Esophagus mucosa (tissue), 1 donor: Measurements from ENCODE around the gene TM9SF3. TPM values are rescaled to one million over a fixed set of nuclear protein-coding genes. Genes with fewer than 3 reads are reported as not detected.

Source experiments
- ATAC-seq: fragments of 200-7000 bp; cut with Tn5 transposase; one replicate; pipeline ENCODE4 v1.9.1; 2020
- total RNA-seq: library from RNA; stranded (reverse); gene quantifications from one replicate; pipeline ENCODE4 v1.2.4, GENCODE V29; 2023
- donor health status: DM: yes; HTN: yes; CAD: no.

Gene TM9SF3
- total RNA-seq, 1 donor from 2014 or later: 60.7 TPM

GRCh38 chr10:96507044-96507443 is 79.8 kb downstream of the TM9SF3 start:
- ATAC-seq: no peak

DNA sequence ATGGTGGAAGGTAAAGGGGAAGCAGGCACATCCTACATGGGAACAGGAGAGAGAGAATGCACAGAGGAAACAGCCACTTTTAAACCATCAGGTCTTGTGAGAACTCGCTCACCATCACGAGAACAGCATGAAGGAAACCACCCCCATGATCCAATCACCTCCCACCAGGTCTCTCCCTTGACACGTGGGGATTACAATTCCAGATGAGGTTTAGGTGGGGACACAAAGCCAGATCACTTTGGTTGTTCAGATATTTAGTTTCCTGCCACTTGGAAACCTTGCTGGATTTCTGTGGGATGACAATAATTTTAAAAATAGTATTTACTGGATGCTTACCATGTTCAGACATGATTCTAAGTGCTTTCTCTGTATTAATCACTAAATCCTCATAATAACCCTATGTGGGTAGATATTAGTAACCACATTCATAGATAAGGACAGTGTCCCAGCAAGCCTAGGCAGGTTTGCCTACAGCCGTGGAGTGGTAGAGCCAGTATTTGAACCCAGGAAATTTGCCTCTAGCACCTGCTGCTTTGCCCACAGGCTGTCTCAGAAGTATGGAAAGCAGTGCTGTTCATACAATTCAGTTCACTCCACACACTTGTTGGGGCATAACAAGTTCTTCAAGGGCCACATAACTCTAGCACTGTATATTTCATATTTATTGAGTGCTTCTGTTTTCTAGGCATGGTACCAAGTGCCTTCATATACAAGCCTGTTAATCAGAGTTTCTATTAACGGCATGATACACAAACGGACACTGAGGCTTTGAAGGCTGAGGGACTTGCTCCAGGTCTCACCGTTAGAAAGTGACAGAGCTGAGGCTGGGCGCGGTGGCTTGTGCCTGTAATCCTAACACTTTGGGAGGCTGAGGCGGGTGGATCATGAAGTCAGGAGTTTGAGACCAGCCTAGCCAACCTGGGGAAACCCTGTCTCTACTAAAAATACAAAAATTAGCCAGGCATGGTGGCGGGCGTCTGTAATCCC is 81.4 kb downstream of the TM9SF3 start:
- ATAC-seq: peak; percentile 77

DNA sequence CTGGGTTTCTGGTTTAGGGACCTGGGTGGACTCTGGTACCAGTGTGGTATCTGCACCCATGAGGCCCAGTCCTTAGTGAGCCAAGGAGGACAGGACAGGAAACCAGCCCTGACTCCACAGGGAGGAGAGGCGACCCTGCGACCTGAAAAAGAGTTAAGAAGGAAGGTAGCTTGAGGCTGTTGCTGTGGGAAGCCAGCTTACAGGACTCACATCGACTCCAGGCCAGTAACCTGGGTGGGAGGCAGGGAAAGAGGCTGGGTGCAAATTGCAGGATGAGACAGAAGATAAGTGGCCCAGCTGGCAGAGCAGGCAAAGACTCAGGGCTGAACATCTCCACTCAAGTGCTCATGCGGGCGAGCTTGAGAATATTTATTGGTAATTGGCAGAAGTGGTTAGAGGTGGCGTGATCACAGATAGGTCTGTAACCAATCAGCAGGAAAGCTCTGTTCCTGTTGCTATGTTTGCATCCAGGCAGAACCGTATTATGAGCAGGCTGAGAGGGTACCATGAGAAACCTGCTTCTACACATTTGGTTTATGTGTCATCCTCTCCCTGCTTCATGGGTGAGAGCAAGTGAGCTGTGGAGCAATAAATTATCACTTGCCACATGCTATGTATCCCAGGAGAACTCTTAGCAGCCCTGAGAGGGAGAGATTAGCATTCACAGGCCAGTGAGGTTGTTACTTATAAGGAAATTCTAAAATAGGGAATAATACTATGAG is 84.1 kb downstream of the TM9SF3 start:
- ATAC-seq: peak; percentile 72

DNA sequence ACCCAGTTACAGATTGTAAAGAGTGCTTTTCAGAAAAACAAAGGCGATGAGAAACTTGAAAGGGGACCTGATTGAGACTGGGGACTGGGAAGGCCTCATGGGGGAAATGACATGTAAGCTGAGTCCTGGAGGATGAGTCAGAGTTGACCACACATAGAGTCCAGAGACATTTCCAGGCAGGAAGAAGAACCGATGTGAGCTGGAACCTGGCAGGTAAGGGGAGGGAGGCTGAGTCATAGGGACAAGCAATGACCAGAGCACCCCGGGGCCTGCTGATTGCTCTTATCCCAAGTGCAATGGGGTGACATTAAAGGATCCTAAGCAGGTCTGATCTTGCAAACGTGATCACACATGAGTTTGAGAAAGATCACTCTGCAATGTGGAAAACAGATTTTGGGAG is 84.8 kb downstream of the TM9SF3 start:
- ATAC-seq: peak; percentile 69

DNA sequence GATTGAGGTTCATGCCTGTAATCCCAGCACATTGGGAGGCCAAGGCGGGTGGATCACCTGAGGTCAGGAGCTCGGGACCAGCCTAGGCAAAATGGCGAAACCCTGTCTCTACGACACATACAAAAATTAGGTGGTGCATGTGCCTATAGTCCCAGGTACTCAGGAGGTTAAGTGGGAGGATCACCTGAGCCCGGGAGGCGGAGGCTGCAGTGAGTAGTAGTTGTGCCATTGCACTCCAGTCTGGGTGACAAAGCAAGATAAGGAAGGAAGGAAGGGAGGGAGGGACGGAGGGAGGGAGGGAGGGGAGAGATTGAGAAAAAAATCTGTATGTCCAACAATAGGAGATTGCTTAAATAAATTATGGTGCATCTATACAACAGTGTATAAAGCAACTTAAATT is 86.3 kb downstream of the TM9SF3 start:
- no peak for ATAC-seq

DNA sequence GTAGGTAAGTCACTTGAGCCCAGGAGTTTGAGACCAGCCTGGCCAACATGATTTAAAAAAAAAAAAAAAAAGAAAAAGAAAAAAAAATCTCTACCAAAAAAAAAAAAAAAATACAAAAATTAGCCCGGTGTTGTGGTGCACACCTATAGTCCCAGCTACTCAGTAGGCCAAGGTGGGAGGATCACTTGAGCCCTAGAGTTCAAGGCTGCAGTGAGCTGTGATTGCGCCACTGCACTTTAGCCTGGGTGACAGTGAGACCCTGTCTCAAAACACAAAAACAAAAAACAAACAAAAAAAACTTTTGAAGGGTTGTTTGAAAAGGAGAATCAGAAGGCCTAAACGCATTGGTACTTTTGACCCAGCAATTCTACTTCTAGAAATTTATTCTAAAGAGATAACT is 86.8 kb downstream of the TM9SF3 start:
- ATAC-seq: no peak

DNA sequence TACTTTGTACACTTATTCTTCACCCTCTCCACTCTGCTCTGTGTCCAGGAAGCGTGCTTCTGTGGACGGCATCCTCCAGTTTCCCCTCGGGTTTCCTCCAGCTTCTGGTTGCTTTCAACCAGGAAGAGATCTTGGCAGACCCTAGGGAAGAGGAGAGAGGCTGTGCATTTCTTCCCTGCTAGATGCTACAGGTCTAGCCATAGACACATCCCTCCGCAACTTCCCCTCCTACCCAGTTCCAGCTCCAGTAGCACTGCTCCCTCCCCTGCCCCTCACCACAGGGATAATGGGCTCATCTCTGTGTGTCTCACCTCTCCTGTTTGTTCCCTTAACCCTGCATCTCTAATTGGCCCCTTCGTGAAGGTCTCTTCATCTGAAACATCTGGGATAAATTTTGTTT is 89.4 kb downstream of the TM9SF3 start:
- no peak for ATAC-seq

DNA sequence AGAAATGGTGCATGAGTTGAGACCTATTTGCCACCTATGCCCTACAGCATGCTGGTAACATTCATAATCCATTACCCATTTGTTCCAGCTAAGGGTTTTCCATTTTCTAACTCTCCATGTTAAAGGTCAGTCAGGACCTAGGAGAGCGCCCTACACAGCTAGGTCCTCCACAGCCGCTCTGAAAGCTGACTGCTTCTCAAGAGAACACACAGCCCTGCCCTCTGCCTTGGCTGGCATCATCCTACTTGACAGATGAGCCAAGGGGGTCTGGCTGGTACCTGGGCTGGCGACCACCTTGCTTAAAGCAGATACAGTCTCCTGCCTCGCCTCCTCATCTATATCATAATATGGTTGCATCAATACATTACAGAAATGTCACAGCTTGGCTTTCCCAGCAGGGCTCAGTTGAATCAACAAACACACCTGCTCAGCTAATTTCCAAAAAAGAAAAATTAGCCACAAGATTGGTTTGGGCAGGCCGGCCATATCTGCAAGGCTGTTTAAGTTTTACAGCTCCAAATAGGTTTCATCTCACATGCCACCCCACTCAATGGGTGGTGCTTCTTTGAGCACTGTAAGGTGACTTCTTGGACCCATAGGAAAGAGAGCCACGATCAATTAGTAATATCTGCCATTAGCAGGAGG is 90.4 kb downstream of the TM9SF3 start:
- ATAC-seq: peak; percentile 32

DNA sequence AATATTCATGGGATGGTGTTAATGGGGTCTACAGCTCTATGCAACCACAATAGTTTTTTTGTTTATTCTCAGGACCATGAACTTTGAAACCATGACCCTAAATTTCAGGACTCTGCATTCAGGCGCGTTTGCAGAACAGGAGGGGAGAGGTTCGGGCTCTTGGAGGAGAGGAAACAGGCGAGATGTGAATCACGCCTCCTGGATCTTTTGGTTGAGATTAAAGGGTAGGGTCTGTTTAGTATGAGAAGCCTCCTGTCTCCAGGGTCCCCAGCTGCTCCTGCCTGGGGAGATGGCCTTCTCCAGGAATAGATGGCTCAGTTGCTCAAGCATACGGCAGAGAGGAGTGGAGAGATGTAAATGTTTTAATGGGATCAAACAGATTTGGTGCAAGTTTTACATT is 91.3 kb downstream of the TM9SF3 start:
- no peak for ATAC-seq

DNA sequence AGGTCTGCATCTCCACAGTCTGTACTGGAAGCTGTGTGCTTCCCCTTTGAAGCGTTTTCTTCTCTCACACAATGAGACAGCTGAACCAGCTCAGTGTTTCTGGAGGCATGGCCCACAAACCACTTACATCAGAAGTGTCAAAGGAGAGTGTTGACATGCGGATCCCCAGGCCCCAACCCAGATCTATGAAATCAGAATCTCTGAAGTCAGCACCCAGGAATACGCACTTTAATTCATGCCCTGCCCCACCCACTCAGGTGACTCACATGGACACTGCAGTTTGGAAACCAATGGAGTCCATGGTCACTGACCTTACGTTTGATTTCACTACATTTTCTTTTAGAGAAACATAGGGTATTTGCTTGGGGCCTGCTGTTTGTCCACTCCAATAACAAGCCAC is 92.1 kb downstream of the TM9SF3 start:
- ATAC-seq: no peak

DNA sequence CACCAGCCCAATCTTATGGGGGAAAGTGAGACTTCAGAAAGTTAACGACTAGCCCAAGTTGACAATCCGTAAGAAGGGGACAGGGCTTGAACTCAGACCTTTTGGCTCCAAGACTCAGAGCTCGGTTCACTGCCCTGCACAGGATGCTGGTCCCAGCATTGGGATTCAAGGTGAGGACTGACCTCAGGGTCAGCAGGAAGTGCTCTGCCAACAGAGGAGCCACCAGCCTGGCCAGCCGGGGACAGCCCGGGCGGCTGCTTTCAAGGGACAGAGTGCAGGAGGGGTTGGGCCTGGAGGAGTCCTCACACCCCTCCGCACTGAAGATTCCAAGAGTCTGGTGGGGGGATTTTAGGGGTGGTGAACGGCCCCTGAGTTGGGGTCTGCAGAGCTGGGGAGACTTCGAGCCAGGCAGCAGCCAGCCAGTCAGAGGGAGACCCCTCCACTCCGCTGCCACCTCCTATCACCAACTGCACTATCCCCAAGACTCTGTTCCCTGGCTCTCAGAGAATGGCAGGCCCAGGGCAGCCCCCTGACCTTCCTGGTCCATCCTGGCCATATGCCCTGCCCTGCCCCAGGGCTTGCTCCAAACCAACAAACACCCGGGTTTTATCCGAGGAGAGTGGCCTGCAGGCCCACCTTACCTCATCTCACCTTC is 92.8 kb downstream of the TM9SF3 start:
- no peak for ATAC-seq

- no peak for ATAC-seq
Observed at GRCh38 chr10:96493254-96493653, 93.6 kb downstream of the TM9SF3 start.

GRCh38 chr10:96491303-96491702 is 95.5 kb downstream of the TM9SF3 start:
- no peak for ATAC-seq

DNA sequence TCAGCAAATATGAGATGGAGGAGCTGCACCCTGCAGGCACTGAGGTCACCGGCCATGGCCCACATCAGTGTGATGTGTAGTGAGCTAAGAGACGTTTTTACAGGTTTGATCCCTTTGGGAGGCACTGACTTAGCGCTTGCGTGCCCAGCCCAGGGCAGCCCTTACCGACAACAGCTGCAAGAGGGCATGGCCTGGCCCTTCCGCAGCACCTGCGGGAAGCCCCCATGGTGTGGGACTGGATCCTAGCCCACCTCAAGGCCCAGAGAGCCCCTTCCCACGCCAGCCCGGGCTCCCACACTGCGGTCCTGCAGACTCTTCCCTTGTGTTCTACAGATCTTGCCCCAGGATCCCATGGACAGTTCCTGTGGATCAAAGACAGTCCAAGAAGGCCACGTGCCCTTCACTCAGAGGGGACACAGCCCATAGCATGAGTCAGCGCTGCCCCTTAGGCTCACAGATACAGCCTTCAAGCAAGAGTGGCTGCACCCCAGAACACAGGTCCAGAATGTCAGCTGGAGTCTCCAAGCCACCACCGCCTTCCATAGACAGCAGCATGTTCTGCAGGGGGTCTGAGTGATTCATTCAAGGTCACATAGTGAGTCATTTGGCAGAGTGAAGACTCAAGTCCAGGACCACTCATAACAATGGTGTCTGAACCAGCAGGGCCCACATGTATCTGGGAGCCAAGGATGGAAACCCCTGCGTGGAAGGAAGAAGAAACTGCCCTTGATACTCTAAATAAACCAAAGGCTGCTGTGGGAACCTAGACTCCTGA is 98.5 kb downstream of the TM9SF3 start:
- no peak for ATAC-seq

DNA sequence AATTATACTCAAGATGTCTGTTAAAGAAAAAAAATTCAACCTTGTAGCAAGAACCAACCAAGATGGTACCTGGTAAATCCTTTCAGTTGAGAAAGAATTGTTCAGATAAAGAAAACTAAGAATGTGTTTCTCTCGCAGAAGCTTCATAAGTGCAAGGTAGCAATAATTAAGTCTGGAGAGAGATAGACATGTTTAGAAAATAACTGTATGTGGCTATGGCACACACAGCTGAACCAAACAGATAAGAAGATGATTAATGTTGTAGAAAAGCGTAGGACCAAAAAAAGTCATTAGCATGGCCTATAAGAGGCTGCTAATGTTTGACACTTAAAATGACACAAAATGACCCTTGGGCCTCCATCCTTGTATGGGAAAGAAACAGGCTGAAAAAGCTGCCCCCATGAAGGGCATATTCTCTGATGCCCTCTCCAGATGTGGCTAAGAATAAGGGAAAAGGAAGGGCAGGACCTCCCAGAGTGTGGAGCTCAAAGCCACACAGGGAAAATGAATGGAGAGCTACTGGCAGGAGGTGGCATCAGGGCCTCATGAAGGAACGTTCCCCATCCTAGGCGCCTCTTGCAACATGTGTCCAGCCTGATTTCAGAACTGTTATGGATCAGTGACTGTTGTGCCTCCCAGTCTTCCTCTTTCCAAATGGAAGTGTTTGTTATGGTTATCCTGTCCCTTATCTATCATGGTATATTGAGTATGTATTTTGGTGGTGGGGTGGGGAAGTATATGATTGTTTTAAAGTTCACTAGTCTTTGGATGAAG is 103.8 kb downstream of the TM9SF3 start:
- no peak for ATAC-seq

DNA sequence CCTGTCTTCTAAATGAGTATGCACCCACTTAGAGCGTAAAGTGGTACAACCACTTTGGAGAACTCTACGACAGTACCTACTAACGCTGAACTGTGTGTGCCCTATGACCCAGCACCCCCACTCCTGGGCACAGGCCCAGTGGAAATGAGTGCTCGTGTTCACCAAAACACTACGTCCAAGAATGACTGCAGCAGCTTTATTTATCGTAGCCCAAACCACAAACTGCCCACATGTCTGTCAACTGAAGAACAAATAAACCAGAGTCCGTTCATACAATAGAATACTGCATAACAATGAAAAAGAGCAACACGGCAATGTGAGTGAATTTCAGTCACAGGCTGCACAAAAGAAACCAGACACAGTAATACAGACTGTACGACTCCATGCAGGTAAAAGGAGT is 108.5 kb downstream of the TM9SF3 start:
- no peak for ATAC-seq

GRCh38 chr10:96473866-96474265 is 112.9 kb downstream of the TM9SF3 start:
- ATAC-seq: no peak

GRCh38 chr10:96470116-96470743 is 116.6 kb downstream of the TM9SF3 start:
- peak; percentile 68 for ATAC-seq

DNA sequence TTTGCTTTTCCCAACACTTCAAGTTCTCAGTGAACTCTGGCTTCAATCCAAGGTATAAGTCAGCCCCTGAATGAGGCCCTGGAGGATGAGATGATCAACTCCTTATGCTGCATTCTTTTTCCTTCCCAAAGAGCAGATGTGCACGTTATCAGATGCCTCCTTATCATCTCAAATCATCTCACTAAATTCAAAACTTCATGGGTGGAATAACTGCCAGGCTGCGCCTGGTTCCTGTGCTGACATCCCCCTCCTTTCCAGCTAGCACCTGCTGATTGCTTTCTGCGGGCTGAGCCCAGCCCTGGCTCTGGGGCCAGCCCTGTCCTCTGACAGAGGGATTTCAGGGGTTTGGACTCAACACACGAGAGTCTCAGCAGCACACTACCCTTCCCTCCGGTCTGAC is 118.0 kb downstream of the TM9SF3 start:
- no peak for ATAC-seq
